ENCODE data around the gene AP1AR. TPM values are rescaled to one million over a fixed set of nuclear protein-coding genes. Genes with fewer than 3 reads are reported as not detected.
A peak's percentile ranks its signal among the peaks of the same experiment; 100 is the strongest.

Gene AP1AR
- total and polyA plus RNA-seq, 2 of the 4 experiments (the other 2 are of a cell fraction): 4.0 to 4.7 TPM

DNA sequence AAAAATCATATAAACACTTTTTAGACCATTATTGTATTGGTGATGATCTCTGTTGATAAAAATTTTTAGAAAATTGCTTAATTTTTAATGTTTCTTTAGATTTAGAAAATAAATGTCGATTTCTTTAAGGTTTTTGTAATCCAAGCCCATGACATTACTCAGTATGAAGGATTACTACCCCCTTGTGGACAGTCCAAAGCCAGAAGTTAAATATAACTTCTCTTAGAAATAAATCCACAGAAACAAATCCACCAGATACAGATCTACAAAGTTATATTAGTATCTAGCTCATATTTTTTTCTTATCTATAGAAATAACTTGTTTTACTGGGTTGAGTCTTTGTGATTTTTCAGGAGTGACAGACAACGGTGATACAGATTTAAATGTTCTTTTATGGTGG lies 35.2 kb downstream of the AP1AR start:
- DNase-seq (peak; percentile 52), ATAC-seq (ENCODE audit: low read depth) (peak; percentile 38; the same call in 1 of the 2 replicates)
- no peaks in the 10 kb centered on the region for H3K27me3 ChIP-seq (ENCODE audit: control insufficient read depth, insufficient read depth, low read length)
- no peak overlapping the region for H4K8ac ChIP-seq (ENCODE audit: low read depth in 2 of 2, low read length in 2 of 2)
- no peak overlapping the region for H2AFZ ChIP-seq (replicated peaks; ENCODE audit: low read length, poor library complexity)
- H2AK9ac ChIP-seq (replicated peaks; ENCODE audit: low read depth, low read length, poor library complexity): no peak overlapping the region
- H3K4me1 ChIP-seq (ENCODE audit: control insufficient read depth, insufficient read depth, low read length): peaks cover 3% of the 10 kb centered on the region
- no CpG with 5 or more reads among the region's 2 CpGs for WGBS, 2 experiments (ENCODE audit: extremely low coverage in 2 of 2, insufficient read length in 1 of 2)
- CTCF ChIA-PET: interaction anchor here (0.6 to 1.3 kb wide), 6 partner anchors 10 to 257 kb away, joined by 3 to 5 read pairs (median 3); no protein-coding TSS in a partner anchor
- no peak overlapping the region for H3K23ac ChIP-seq (ENCODE audit: low read depth, low read length)
- H3K4me3 ChIP-seq (ENCODE audit: insufficient read depth, low read depth, low read length): no peak overlapping the region
- no peak overlapping the region for H2BK20ac ChIP-seq (ENCODE audit: low read depth, low read length)
- peak; percentile 39; the same call in 1 of the 2 replicates for TF ChIP-seq RAD21 (IDR thresholded peaks at IDR 0.05; ENCODE audit: low read length)
- peak; percentile 55 for TF ChIP-seq CTCF (conservative IDR thresholded peaks at IDR 0.05; ENCODE audit: low read depth, low read length)
- no peak for TF ChIP-seq USF2 (IDR thresholded peaks at IDR 0.05; ENCODE audit: low read depth, low read length)
- TF ChIP-seq SMC3 (IDR thresholded peaks at IDR 0.05; ENCODE audit: low read depth, low read length): peak; percentile 46; the same call in 1 of the 2 replicates
- H4K91ac ChIP-seq (ENCODE audit: insufficient read depth, low read depth, low read length): no peak overlapping the region
- POLR2A ChIA-PET (ENCODE audit: unreplicated experiment): no interaction called here
- peaks cover 6% of the 10 kb centered on the region; the same call in 1 of the 2 replicates for H3K9me1 ChIP-seq (ENCODE audit: insufficient read depth, low read length)
- no peak overlapping the region for H3K27ac ChIP-seq (ENCODE audit: insufficient read depth, low read length)
- dilution Hi-C loops (cut with HindIII; ENCODE audit: low sequenced_read_pairs, unreplicated experiment) (no loop called here), in situ Hi-C loops (cut with MboI; ENCODE audit: low sequenced_read_pairs) (loop anchor here (10.0 kb wide), 1 partner anchor 172 kb away; no protein-coding TSS in a partner anchor), intact Hi-C loops (cut with micrococcal nuclease) (loop anchor here (2.0 kb wide), 1 partner anchor 168 kb away; no protein-coding TSS in a partner anchor)
- no peaks in the 10 kb centered on the region for H4K20me1 ChIP-seq (ENCODE audit: insufficient read depth, low read length)
- H3K14ac ChIP-seq (replicated peaks; ENCODE audit: low read depth, low read length): no peak overlapping the region
- no peak overlapping the region for H4K5ac ChIP-seq (ENCODE audit: low read depth, low read length)
- H2AK5ac ChIP-seq (ENCODE audit: low read depth, low read length): no peak overlapping the region
- no peak overlapping the region for H3K9ac ChIP-seq (ENCODE audit: low read depth, low read length)
- H2BK120ac ChIP-seq (ENCODE audit: low read depth, low read length): no peak overlapping the region
- peaks cover 0 to 6% of the 10 kb centered on the region in 2 experiments; a peak in 2 of 4 replicates for H3K79me1 ChIP-seq (ENCODE audit: low read depth in 1 of 2, low read length in 2 of 2)
- no peak overlapping the region for H3K4me2 ChIP-seq (ENCODE audit: low read depth, low read length)
- H3K36me3 ChIP-seq (ENCODE audit: control insufficient read depth, insufficient read depth, low read length): peaks cover 3% of the 10 kb centered on the region; the same call in 1 of the 2 replicates
- H2BK15ac ChIP-seq (ENCODE audit: low read depth, low read length): no peak overlapping the region
- no TSS peak for BruUV-seq (replicated peaks)
- H3K9me3 ChIP-seq (ENCODE audit: control insufficient read depth, insufficient read depth, low read length): no peaks in the 10 kb centered on the region
- H3K56ac ChIP-seq (ENCODE audit: extremely low read depth, insufficient read depth, low read length): no peak overlapping the region
- no peak overlapping the region for H2BK5ac ChIP-seq (ENCODE audit: low read depth, low read length, poor library complexity, severe bottlenecking)
- no peak overlapping the region for H3K4ac ChIP-seq (ENCODE audit: low read depth, low read length)
- no peak overlapping the region for H3K18ac ChIP-seq (ENCODE audit: low read depth, low read length)

All from IMR-90 (cell line).